B cell (primary cell): ENCODE measurements around the gene PSAPL1. TPM values are rescaled to one million over a fixed set of nuclear protein-coding genes. Genes with fewer than 3 reads are reported as not detected.

Experiments used
- ATAC-seq: fragments of 200-7000 bp; cut with Tn5 transposase; one replicate; pipeline ENCODE4 v1.10.0; 2021; ENCODE audit warnings: low read depth, mild to moderate bottlenecking, moderate number of reproducible peaks, moderate library complexity
- CTCF ChIA-PET: fragments of 350-600 bp; sonication (Branson Sonifier 250); formaldehyde crosslinking; loops from one replicate; lab custom pipeline; 2021; ENCODE audit warnings: antibody characterized with exemption, inconsistent platforms; lab: Charles Lee
- POLR2A ChIA-PET: fragments of 350-600 bp; sonication (Branson Sonifier 250); formaldehyde crosslinking; loops from one replicate; lab custom pipeline; 2021; ENCODE audit warnings: antibody characterized with exemption; lab: Charles Lee
- DNase-seq: peaks from one replicate; pipeline ENCODE4 v3.0.0; 2013
- H2AFZ ChIP-seq: 2 replicates; pipeline ENCODE4 v1.6.1; 2012; ENCODE audit warnings: mild to moderate bottlenecking, low read depth, low read length; ENCODE audit not compliant: insufficient read depth, poor library complexity, severe bottlenecking
- H3K27ac ChIP-seq, 2 donors: 1 replicate in 1 of 2; 2 replicates in 1 of 2; pipeline ENCODE4 v1.5.1; 2012 to 2013; ENCODE audit warnings: low read length in 2 of 2, mild to moderate bottlenecking in 2 of 2, moderate library complexity in 1 of 2
- H3K27me3 ChIP-seq, 4 experiments: fragments of 200-600 bp in 1 of 4; sonication (generic) in 1 of 4; replicated peaks in 1 of 4; 1 replicate in 2 of 4; 2 replicates in 2 of 4; pipeline versions ENCODE4 v1.6.1 to v1.7.0; 2013 to 2016; ENCODE audit warnings: low read length in 3 of 4, mild to moderate bottlenecking in 2 of 4, mixed read lengths in 1 of 4, moderate library complexity in 1 of 4; ENCODE audit not compliant: insufficient read depth in 4 of 4, control insufficient read depth in 3 of 4; ENCODE audit errors: control extremely low read depth in 1 of 4
- H3K36me3 ChIP-seq, 2 experiments: replicated peaks in 1 of 2; 1 replicate in 1 of 2; 2 replicates in 1 of 2; pipeline versions ENCODE4 v1.6.1 to v1.7.1; 2013; ENCODE audit warnings: low read length in 1 of 2; ENCODE audit not compliant: insufficient read depth in 2 of 2, control insufficient read depth in 1 of 2; ENCODE audit errors: control extremely low read depth in 1 of 2, extremely low read depth in 1 of 2
- H3K4me1 ChIP-seq, 2 donors: fragments of 200-600 bp in 1 of 2; sonication (generic) in 1 of 2; 1 replicate in 1 of 2; 2 replicates in 1 of 2; pipeline versions ENCODE4 v1.5.1 to v1.6.1; 2013 to 2017; ENCODE audit warnings: low read length in 2 of 2; ENCODE audit not compliant: control insufficient read depth in 2 of 2, insufficient read depth in 2 of 2
- H3K4me2 ChIP-seq: replicated peaks from 2 replicates; pipeline ENCODE3; 2012; ENCODE audit warnings: mild to moderate bottlenecking, low read depth, low read length; ENCODE audit not compliant: poor library complexity, severe bottlenecking
- H3K4me3 ChIP-seq, 5 experiments: fragments of 200-600 bp in 1 of 5; sonication (generic) in 1 of 5; 1 replicate in 3 of 5; 2 replicates in 2 of 5; pipeline versions ENCODE4 v1.5.1 to v1.7.0; 2011 to 2016; ENCODE audit warnings: low read length in 4 of 5, mild to moderate bottlenecking in 4 of 5, low read depth in 2 of 5, control low read depth in 1 of 5, moderate library complexity in 1 of 5; ENCODE audit not compliant: insufficient read depth in 1 of 5; ENCODE audit errors: control extremely low read depth in 1 of 5, extremely low read depth in 1 of 5
- H3K79me2 ChIP-seq: fragments of 200-600 bp; sonication (generic); one replicate; pipeline ENCODE4 v1.6.0; 2016; ENCODE audit warnings: low read length; ENCODE audit not compliant: control insufficient read depth, insufficient read depth
- H3K9ac ChIP-seq: fragments of 200-600 bp; sonication (generic); 2 replicates; pipeline ENCODE4 v1.6.1; 2017; ENCODE audit warnings: mild to moderate bottlenecking, low read length, moderate library complexity
- H3K9me3 ChIP-seq, 3 donors: one replicate each; pipeline versions ENCODE4 v1.6.1 to v1.7.1; 2013; ENCODE audit warnings: low read length in 2 of 3; ENCODE audit not compliant: control insufficient read depth in 2 of 3, insufficient read depth in 1 of 3; ENCODE audit errors: control extremely low read depth in 1 of 3
- H4K20me1 ChIP-seq: 2 replicates; pipeline ENCODE4 v1.6.0; 2012; ENCODE audit warnings: mild to moderate bottlenecking, low read length; ENCODE audit not compliant: insufficient read depth, control insufficient read depth, poor library complexity, severe bottlenecking
- H3K27ac Mint-ChIP-seq: one replicate; pipeline ENCODE4 v1.8.0; 2021; ENCODE audit warnings: mixed read lengths
- H3K27me3 Mint-ChIP-seq: one replicate; pipeline ENCODE4 v1.8.0; 2021; ENCODE audit warnings: mixed read lengths
- H3K4me1 Mint-ChIP-seq: one replicate; pipeline ENCODE4 v1.8.0; 2021; ENCODE audit warnings: mixed read lengths
- H3K4me3 Mint-ChIP-seq: one replicate; pipeline ENCODE4 v1.8.0; 2021; ENCODE audit warnings: mixed read lengths
- H3K9me3 Mint-ChIP-seq: one replicate; pipeline ENCODE4 v1.8.0; 2022; ENCODE audit warnings: mixed read lengths; ENCODE audit not compliant: insufficient read depth
- EZH2 ChIP-seq: IDR thresholded peaks from 2 replicates; pipeline ENCODE4 v1.6.1; 2012; ENCODE audit warnings: borderline replicate concordance, low read depth, mild to moderate bottlenecking, moderate library complexity, low read length; ENCODE audit not compliant: insufficient read depth, poor library complexity, severe bottlenecking
- WGBS: methylation state at CpG from one replicate; pipeline ENCODE4 v1.1.5; 2013; ENCODE audit warnings: missing lambda C conversion rate; ENCODE audit not compliant: insufficient coverage; 5-methylcytosine and 5-hydroxymethylcytosine counted together
- intact Hi-C: fragments of 100-400 bp; cut with micrococcal nuclease; formaldehyde crosslinking; loops from one replicate; pipeline ENCODE4 v1.10.0; 2022
- polyA plus RNA-seq: library from polyadenylated mRNA; depleted of rRNA; stranded (reverse); fragments of >200 nt; gene quantifications from 2 replicates; pipeline ENCODE4 v1.2.3, GENCODE V29; 2012
- total RNA-seq, 2 donors: library from RNA; stranded (reverse); fragments of 120-200 nt in 1 of 2; gene quantifications; 1 replicate in 1 of 2; 2 replicates in 1 of 2; pipeline versions ENCODE4 v1.2.3 to v1.2.4, GENCODE V29; 2013 to 2022
- TF ChIP-seq, protein P1 (sequence below): fragments of 200-600 bp; IDR thresholded peaks from one replicate; pipeline ENCODE4 v1.8.0; 2022; ENCODE audit warnings: antibody characterized with exemption, mild to moderate bottlenecking

The PSAPL1 gene
- total and polyA plus RNA-seq, 2 donors (not counting 1 experiment from before 2014, with no cell fraction given): not detected

DNA sequence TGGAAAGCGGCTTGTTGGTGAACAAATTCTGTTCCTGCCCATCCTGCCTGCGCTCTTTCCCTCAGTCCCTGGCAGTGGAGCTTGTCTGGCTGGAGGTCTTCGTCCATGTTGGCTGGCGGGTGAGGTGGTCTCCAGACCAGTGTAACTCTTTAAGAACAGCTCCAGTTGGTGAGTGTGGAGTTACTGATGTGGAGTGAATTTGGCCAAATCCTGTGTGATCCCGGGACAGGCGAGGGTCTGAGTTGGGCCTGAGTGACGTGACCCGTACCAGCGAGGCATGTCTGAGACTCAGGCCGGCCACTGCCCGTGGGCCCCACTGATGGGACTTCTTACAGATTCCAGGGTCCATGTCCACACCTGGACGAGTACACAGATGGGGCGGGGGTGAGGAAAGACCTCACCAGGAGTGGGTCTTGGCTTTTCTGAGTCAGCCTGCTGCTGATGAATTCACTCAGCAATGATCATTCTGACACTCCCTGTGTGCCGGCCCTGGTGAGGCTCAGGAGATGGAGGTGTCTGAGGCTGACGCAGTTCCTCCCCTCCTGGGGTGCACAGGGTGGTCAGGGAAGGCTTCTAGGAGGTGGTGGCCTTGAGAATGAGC, 45.5 kb downstream of the PSAPL1 start:
- H3K9me3 ChIP-seq: peaks cover 0 to 18% (median 0%) of the 10 kb centered on the region in 3 donors
- H3K4me1 ChIP-seq: no peaks in the 10 kb centered on the region
- H3K9ac ChIP-seq: no peak overlapping the region
- no peak overlapping the region for H3K4me3 ChIP-seq
- TF ChIP-seq EZH2: no peak
- TF ChIP-seq, protein P1, sequence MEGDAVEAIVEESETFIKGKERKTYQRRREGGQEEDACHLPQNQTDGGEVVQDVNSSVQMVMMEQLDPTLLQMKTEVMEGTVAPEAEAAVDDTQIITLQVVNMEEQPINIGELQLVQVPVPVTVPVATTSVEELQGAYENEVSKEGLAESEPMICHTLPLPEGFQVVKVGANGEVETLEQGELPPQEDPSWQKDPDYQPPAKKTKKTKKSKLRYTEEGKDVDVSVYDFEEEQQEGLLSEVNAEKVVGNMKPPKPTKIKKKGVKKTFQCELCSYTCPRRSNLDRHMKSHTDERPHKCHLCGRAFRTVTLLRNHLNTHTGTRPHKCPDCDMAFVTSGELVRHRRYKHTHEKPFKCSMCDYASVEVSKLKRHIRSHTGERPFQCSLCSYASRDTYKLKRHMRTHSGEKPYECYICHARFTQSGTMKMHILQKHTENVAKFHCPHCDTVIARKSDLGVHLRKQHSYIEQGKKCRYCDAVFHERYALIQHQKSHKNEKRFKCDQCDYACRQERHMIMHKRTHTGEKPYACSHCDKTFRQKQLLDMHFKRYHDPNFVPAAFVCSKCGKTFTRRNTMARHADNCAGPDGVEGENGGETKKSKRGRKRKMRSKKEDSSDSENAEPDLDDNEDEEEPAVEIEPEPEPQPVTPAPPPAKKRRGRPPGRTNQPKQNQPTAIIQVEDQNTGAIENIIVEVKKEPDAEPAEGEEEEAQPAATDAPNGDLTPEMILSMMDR: no peak
- H3K27me3 ChIP-seq: no peaks in the 10 kb centered on the region
- Mint-ChIP-seq H3K9me3 (peaks cover 6% of the 10 kb centered on the region), H3K4me1 (no peaks in the 10 kb centered on the region), H3K27ac (no peak overlapping the region), H3K27me3 (no peaks in the 10 kb centered on the region), H3K4me3 (no peak overlapping the region)
- H2AFZ ChIP-seq: no peak overlapping the region
- no peaks in the 10 kb centered on the region for H3K36me3 ChIP-seq
- H3K4me2 ChIP-seq: no peak overlapping the region
- ChIA-PET POLR2A (no interaction called here), CTCF (no interaction called here)
- ATAC-seq (no peak), DNase-seq (no peak)
- H4K20me1 ChIP-seq: no peaks in the 10 kb centered on the region
- WGBS: 94% methylated on average over 15 of the region's 15 CpGs
- intact Hi-C loops: no loop called here
- no peak overlapping the region for H3K27ac ChIP-seq
- no peaks in the 10 kb centered on the region for H3K79me2 ChIP-seq

DNA sequence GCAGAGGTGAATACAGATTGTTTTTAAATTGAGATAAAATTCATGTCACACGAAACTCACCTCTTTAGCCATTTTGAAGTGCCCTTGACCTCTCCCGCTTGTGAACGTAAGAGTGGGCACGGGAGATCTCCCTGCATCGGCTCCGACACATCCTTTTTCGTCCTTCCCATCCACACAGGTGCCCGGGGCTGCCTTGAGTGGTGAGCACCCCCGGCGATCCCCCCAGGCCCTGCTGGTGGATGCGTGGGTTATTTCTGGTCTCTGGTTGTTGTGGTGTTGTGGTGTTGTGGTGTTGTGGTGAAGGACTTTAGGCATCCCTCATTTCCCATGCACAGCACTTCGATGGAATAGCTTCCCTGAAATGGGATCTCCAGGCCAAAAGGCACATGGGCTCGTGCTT, 46.1 kb downstream of the PSAPL1 start:
- ChIA-PET POLR2A (no interaction called here), CTCF (no interaction called here)
- Histone ChIP-seq H3K4me2 (no peak overlapping the region), H3K9me3 (peaks cover 0 to 18% (median 0%) of the 10 kb centered on the region in 3 donors), H3K36me3 (no peaks in the 10 kb centered on the region), H3K27ac (no peak overlapping the region), H2AFZ (no peak overlapping the region), H3K4me3 (no peak overlapping the region), H3K27me3 (no peaks in the 10 kb centered on the region), H4K20me1 (no peaks in the 10 kb centered on the region), H3K79me2 (no peaks in the 10 kb centered on the region), H3K9ac (no peak overlapping the region), H3K4me1 (no peaks in the 10 kb centered on the region)
- H3K4me1 Mint-ChIP-seq: no peaks in the 10 kb centered on the region
- intact Hi-C loops: no loop called here
- ATAC-seq (no peak), DNase-seq (no peak)
- no peak overlapping the region for H3K4me3 Mint-ChIP-seq
- peaks cover 6% of the 10 kb centered on the region for H3K9me3 Mint-ChIP-seq
- H3K27me3 Mint-ChIP-seq: no peaks in the 10 kb centered on the region
- H3K27ac Mint-ChIP-seq: no peak overlapping the region
- TF ChIP-seq, protein P1: no peak
- no peak for TF ChIP-seq EZH2
- WGBS: 73% methylated on average over 8 of the region's 13 CpGs
